Endothelial cell of umbilical vein (primary cell): Measurements from ENCODE around the gene ERGIC2.

Experiments used
- POLR2AphosphoS5 ChIP-seq: IDR thresholded peaks from 2 replicates; pipeline ENCODE4 v1.6.1; 2012; ENCODE audit warnings: low read depth, mild to moderate bottlenecking, control low read depth, low read length, moderate library complexity; ENCODE audit not compliant: insufficient read depth
- TF ChIP-seq, protein P1 (sequence below), 2 donors: IDR thresholded peaks; 1 replicate in 1 of 2; 2 replicates in 1 of 2; pipeline ENCODE4 v1.5.1; 2011; ENCODE audit warnings: low read length in 2 of 2, mild to moderate bottlenecking in 2 of 2, moderate library complexity in 2 of 2, control low read depth in 1 of 2, inconsistent platforms in 1 of 2, low read depth in 1 of 2; ENCODE audit not compliant: insufficient read depth in 1 of 2; ENCODE audit errors: extremely low read depth in 1 of 2

DNA sequence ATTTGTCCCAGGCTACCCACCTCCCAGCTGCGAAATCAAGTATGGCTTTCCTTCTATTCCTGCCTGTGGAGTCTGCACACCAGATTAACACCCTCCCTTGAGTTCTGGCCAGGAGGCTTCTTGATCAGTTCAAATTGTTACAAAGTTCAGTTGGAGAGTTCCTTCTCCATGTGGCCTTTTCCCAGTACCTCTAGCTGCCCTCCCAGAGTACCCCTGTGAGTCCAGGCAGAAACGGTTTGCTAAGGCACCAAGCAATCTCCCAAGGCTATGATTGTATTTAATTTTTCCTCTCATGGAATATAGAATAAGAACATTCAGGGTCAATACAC lies 49.7 kb upstream of the ERGIC2 start:
- no peak for TF ChIP-seq POLR2AphosphoS5
- TF ChIP-seq, protein P1, sequence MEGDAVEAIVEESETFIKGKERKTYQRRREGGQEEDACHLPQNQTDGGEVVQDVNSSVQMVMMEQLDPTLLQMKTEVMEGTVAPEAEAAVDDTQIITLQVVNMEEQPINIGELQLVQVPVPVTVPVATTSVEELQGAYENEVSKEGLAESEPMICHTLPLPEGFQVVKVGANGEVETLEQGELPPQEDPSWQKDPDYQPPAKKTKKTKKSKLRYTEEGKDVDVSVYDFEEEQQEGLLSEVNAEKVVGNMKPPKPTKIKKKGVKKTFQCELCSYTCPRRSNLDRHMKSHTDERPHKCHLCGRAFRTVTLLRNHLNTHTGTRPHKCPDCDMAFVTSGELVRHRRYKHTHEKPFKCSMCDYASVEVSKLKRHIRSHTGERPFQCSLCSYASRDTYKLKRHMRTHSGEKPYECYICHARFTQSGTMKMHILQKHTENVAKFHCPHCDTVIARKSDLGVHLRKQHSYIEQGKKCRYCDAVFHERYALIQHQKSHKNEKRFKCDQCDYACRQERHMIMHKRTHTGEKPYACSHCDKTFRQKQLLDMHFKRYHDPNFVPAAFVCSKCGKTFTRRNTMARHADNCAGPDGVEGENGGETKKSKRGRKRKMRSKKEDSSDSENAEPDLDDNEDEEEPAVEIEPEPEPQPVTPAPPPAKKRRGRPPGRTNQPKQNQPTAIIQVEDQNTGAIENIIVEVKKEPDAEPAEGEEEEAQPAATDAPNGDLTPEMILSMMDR (IDR thresholded peaks at IDR 0.05; ENCODE audit: extremely low read depth in 1 of 2, insufficient read depth in 1 of 2, low read depth in 1 of 2, low read length in 2 of 2), result no peak
